ENCODE measurements around the gene EFEMP1. TPM values are rescaled to one million over a fixed set of nuclear protein-coding genes. Genes with fewer than 3 reads are reported as not detected.

EFEMP1 gene
- total RNA-seq, 1 experiment from 2014 or later: 0.34 TPM

GRCh38 chr2:55968941-55969340 is 45.4 kb upstream of the EFEMP1 start:
- no peak for DNase-seq (ENCODE audit: low read depth, low spot score)
- CTCF ChIA-PET: no interaction called here
- RAD21 ChIA-PET (ENCODE audit: low non-redundant PET in 1 of 2, low total read pairs in 2 of 2, uncharacterized antibody in 2 of 2, unreplicated experiment in 2 of 2): no interaction called here
- no peak overlapping the region for H2AFZ ChIP-seq (ENCODE audit: low read depth, low read length, poor library complexity, severe bottlenecking)
- H4K20me1 ChIP-seq (ENCODE audit: insufficient read depth): no peaks in the 10 kb centered on the region
- no TSS peak for BruUV-seq (replicated peaks)
- no peak for ATAC-seq
- H3K4me3 ChIP-seq (replicated peaks in 1 of 2; ENCODE audit: low read depth in 1 of 2, low read length in 2 of 2): no peak overlapping the region
- H3K9me3 ChIP-seq (ENCODE audit: control insufficient read depth in 1 of 2, insufficient read depth in 1 of 2, low read depth in 1 of 2, low read length in 2 of 2): no peaks in the 10 kb centered on the region
- TF ChIP-seq ZNF274 (IDR thresholded peaks at IDR 0.05; ENCODE audit: low read depth, low read length): no peak
- no peak for TF ChIP-seq CBX3 (IDR thresholded peaks at IDR 0.05; ENCODE audit: low read depth)
- no peak for TF ChIP-seq REST (IDR thresholded peaks at IDR 0.05; ENCODE audit: low read depth)
- no peak for TF ChIP-seq CEBPB (IDR thresholded peaks at IDR 0.05; ENCODE audit: low read depth)
- TF ChIP-seq JUND (IDR thresholded peaks at IDR 0.05): no peak
- TF ChIP-seq RAD21 (IDR thresholded peaks at IDR 0.05; ENCODE audit: low read depth): no peak
- no peak for TF ChIP-seq EZH2 (IDR thresholded peaks at IDR 0.05)
- no peak for TF ChIP-seq YY1 (IDR thresholded peaks at IDR 0.05; ENCODE audit: extremely low read depth, insufficient replicate concordance, low read depth, low read length)
- no peak for TF ChIP-seq EZH2phosphoT487 (IDR thresholded peaks at IDR 0.05; ENCODE audit: borderline replicate concordance)
- no peak for TF ChIP-seq ZFX (IDR thresholded peaks at IDR 0.05)
- no peaks in the 10 kb centered on the region for H3K79me2 ChIP-seq (ENCODE audit: insufficient read depth, low read length)
- H3K27ac ChIP-seq (ENCODE audit: low read depth, low read length): no peak overlapping the region
- H3K36me3 ChIP-seq (ENCODE audit: control insufficient read depth in 1 of 2, insufficient read depth in 2 of 2, low read length in 2 of 2): no peaks in the 10 kb centered on the region
- no peaks in the 10 kb centered on the region for H3K9me2 ChIP-seq (ENCODE audit: insufficient read depth)
- H3K4me2 ChIP-seq (ENCODE audit: low read length): no peak overlapping the region
- no peaks in the 10 kb centered on the region for H3K4me1 ChIP-seq (ENCODE audit: control insufficient read depth in 1 of 2, insufficient read depth in 2 of 2, low read length in 2 of 2)
- no peaks in the 10 kb centered on the region for H3K27me3 ChIP-seq (ENCODE audit: insufficient read depth, low read length)
- POLR2A ChIA-PET: no interaction called here
- intact Hi-C loops (cut with micrococcal nuclease): no loop called here
- H3K9ac ChIP-seq (ENCODE audit: low read length): no peak overlapping the region
